ENCODE data around the gene PYDC1. TPM values are rescaled to one million over a fixed set of nuclear protein-coding genes. Genes with fewer than 3 reads are reported as not detected.

The PYDC1 gene
- total RNA-seq, 1 donor from 2014 or later: not detected

DNA sequence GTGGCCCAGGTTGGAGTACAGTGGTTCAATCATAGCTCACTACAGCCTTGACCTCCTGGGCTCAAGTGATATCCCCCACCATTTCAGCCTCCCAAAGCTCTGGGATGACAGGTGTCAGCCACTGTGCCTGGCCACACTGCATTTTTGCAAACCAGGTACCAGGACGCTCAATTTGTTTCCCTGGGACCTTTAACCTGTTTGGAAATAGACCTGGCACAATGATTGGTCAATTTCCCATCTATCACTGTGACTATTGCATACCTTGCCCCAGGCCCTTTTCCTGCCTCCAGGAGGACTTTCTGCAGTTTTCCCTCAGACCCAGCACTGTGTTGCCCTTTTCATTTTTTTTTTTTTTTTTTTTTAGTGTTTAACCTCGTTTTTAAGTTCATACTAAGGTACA, 48.1 kb downstream of the PYDC1 start:
- DNase-seq (ENCODE audit: extremely low spot score, unreplicated experiment): no peak
- Mint-ChIP-seq H3K9me3 (ENCODE audit: unreplicated experiment) (no peaks in the 10 kb centered on the region), H3K27ac (ENCODE audit: unreplicated experiment) (no peak overlapping the region), H3K27me3 (ENCODE audit: unreplicated experiment) (no peaks in the 10 kb centered on the region), H3K4me3 (ENCODE audit: unreplicated experiment) (no peak overlapping the region), H3K36me3 (ENCODE audit: unreplicated experiment) (no peaks in the 10 kb centered on the region), H3K4me1 (ENCODE audit: unreplicated experiment) (peaks cover 3% of the 10 kb centered on the region)
- no peak for TF ChIP-seq CTCF (IDR thresholded peaks at IDR 0.05)

DNA sequence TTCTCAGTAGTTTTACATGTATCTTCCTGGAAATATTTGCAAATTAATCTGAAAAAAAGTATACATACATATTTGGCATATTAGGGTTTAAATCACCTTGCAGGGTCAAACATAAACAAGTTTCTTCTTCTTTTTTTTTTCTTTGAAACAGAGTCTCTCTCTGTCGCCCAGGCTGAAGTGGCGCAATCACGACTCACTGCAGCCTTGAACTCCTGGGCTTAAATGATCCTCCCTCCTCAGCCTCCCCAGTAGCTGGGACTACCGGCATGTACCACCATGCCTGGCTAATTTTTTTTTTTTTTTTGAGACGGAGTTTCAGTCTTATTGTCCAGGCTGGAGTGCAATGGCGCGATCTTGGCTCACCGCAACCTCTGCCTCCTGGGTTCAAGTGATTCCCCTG, 49.6 kb downstream of the PYDC1 start:
- Mint-ChIP-seq H3K4me1 (ENCODE audit: unreplicated experiment) (peaks cover 3% of the 10 kb centered on the region), H3K36me3 (ENCODE audit: unreplicated experiment) (no peaks in the 10 kb centered on the region), H3K27me3 (ENCODE audit: unreplicated experiment) (no peaks in the 10 kb centered on the region), H3K9me3 (ENCODE audit: unreplicated experiment) (no peaks in the 10 kb centered on the region), H3K4me3 (ENCODE audit: unreplicated experiment) (no peak overlapping the region), H3K27ac (ENCODE audit: unreplicated experiment) (no peak overlapping the region)
- no peak for TF ChIP-seq CTCF (IDR thresholded peaks at IDR 0.05)
- DNase-seq (ENCODE audit: extremely low spot score, unreplicated experiment): no peak

Other genes with a start within 250 kb of the PYDC1 start
- gene HSD3B7, start 231.9 kb downstream of the PYDC1 start, total RNA-seq: 7.5 and 7.6 TPM in 2 replicates
- 1.8 and 4.5 TPM in 2 replicates for gene STX1B, start 206.5 kb downstream of the PYDC1 start, total RNA-seq
- gene STX4, start 183.6 kb downstream of the PYDC1 start, total RNA-seq: 51.8 and 53.4 TPM in 2 replicates
- gene ZNF668, start 142.9 kb downstream of the PYDC1 start, total RNA-seq: 13.2 and 13.5 TPM in 2 replicates
- 18.4 and 22.5 TPM in 2 replicates for gene ZNF646, start 142.7 kb downstream of the PYDC1 start, total RNA-seq
- gene PRSS53, start 128.2 kb downstream of the PYDC1 start, total RNA-seq: 2.8 and 3.2 TPM in 2 replicates
- gene VKORC1, start 122.3 kb downstream of the PYDC1 start, total RNA-seq: 141 and 148 TPM in 2 replicates
- 38.8 and 39.3 TPM in 2 replicates for gene BCKDK, start 108.7 kb downstream of the PYDC1 start, total RNA-seq
- gene KAT8, start 99.5 kb downstream of the PYDC1 start, total RNA-seq: 56.0 and 56.5 TPM in 2 replicates
- gene PRSS8, start 81.4 kb downstream of the PYDC1 start, total RNA-seq: not detected in 2 replicates
- 0.67 and 0.76 TPM in 2 replicates for gene PRSS36, start 67.1 kb downstream of the PYDC1 start, total RNA-seq
- gene FUS, start 37.0 kb downstream of the PYDC1 start, total RNA-seq: 334 and 346 TPM in 2 replicates
- 5.5 and 6.1 TPM in 2 replicates for gene PYCARD, start 14.4 kb downstream of the PYDC1 start, total RNA-seq
- not detected in 2 replicates for gene TRIM72, start 3.0 kb downstream of the PYDC1 start, total RNA-seq
- gene ITGAM, start 42.8 kb upstream of the PYDC1 start, total RNA-seq: not detected in 2 replicates
- not detected in 2 replicates for gene ITGAX, start 138.0 kb upstream of the PYDC1 start, total RNA-seq
- gene ITGAD, start 176.2 kb upstream of the PYDC1 start, total RNA-seq: not detected in 2 replicates
- not detected in 2 replicates for gene COX6A2, start 211.2 kb upstream of the PYDC1 start, total RNA-seq
- gene ZNF843, start 225.7 kb upstream of the PYDC1 start, total RNA-seq: 2.9 and 3.2 TPM in 2 replicates
- gene ARMC5, start 242.4 kb upstream of the PYDC1 start, total RNA-seq: 12.3 and 12.8 TPM in 2 replicates

Measured in osteocyte (in vitro differentiated cells).